Ammon's horn (tissue), 1 donor: ENCODE data around the gene HRK.
"Not testable (repeated sequence)": the region's sequence is repeated elsewhere in the genome, so short reads cannot be mapped to it uniquely, and the experiment has no call there.

ENCODE experiments used
- DNase-seq: peaks from one replicate; pipeline ENCODE4 v3.0.0-alpha.2; 2016; ENCODE audit warnings: low spot score

The HRK gene

DNA sequence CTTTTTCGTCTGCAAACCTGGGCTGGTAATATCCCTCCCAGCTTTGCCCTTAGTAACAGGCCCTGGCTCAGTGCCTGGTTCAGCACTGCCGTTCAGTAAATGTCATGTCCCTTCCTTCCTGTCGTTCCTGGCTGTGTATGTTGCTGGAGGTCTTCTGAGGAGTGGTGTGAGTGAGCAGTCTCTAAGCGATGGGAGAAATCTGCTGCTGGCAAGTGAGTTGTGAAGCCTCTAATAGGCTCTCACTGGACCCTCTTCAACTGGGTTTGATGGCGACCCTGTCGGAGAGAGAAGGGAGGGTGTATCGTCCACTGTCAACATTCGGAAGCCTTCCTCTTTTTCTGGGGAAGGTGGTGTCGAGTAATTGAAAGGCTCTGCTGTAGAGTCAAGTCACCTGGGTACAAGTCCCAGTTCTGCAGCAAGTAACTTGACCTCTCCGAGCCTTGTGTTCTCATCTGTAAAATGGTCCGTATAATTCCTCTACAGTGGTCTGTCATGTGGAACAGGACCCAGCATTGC is 62.8 kb downstream of the HRK start:
- peak; percentile 33 for DNase-seq

GRCh38 chr12:116814766-116815165 is 66.5 kb downstream of the HRK start:
- DNase-seq: not testable (repeated sequence)

DNA sequence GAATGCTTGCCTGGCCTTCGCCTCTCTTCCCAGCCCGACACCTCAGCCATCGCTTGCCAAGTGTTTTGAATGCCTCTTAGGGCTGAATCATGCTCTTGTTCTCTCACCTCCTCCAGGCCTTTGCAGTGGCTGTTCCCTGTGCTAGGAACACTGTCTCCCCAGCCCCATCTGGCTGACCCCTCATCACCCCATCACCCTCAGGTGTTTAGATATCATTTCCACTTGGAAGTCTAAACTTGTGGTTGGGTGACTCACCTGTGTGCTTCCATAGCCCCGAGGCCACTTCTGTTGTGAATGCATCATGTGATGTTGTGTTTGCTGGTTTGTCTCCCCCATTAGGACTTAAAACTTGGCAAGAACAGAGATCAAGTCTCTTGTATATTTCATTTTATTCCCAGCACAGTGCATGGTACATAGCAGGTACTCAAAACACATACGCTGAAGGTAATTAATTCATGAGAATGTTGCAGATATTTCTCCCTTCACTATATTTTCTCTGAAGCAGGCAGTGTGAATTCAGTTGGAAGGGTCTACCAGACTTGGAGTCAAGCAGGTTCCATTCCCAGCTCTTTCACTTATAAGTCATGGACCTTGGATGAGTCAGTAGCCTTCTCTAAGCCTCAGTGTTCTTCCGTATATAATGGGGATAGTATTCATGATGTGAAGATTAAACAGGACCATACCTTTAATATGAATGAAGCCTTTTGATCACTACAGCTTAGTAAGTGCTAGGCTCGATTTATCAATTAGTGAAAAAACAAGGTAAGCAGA is 67.8 kb downstream of the HRK start:
- no peak for DNase-seq

GRCh38 chr12:116812238-116812637 is 69.0 kb downstream of the HRK start:
- DNase-seq: no peak

DNA sequence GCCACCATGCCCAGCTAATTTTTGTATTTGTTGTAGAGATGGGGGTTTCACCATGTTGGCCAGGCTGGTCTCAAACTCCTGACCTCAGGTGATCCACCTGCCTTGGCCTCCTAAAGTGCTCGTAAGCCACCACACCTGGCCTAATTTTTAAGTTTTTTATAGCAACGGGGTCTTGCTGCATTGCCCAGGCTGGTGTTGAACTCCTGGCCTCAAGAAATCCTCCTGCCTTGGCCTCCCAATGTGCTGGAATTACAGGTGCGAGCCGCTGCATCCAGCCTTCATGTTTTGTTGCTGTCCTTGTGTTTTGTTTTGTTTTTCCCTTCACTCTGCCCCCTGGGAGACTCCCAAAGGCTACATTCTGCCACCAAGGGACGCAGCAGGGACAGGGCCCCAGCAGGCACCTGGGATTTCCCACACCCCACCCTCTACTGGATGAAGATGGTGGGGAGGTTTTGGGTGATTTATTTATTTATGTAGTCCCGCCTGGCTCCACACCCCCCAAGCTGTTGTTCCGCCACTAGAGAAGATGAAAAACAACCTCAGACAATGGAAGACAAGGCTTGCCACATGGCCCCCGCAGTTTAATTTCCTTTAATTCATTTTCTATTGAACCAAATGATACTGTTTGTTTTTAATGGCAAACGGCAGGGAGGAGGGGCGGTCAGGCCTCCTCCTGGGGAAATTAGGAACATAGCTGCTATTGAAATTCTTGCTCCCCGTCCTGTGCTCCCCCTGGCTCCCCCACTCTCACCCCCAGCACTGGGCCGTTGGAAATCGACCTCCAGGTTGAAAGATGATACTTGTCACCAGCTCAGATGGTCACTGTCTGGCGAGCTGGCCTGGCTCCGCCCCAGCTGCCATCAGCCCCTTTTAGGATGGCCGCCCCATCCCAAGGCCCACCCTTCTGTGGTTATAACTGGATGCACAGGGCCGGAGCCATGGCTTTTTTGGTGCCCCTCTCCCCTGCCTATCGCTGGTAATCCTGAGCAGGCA is 72.8 kb downstream of the HRK start:
- DNase-seq: no peak

- no peak for DNase-seq
Measured at GRCh38 chr12:116807546-116807945, 73.7 kb downstream of the HRK start.

DNA sequence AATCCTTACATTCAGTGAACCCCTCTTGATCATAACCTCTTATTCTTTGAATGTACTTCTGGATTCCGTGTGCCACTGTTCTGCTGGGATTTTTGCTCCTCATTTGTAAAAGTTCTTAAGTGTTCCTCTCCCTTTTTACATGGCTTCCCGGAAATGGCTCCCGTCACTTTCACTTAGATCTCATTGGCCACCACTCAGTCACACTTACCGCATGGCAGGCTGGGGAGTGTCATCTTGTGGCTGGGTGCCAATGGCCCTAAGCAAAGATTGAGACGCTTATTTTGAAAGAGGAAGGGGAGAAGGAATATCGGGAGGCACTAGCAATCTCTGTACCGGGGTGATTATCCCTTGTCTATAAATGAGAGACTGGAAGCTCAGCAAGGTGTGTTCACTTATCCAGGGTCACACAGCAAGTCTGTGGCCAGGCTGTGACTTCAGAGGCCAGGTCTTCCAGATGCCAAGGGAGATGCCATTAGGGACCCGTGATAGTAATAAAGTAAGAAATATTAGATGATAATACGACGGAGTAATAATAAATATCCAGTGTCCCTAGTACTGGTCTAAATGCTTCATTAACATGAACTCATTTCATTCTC is 74.3 kb downstream of the HRK start:
- no peak for DNase-seq
